Measurements from ENCODE around the gene PAK6.

The PAK6 gene

DNA sequence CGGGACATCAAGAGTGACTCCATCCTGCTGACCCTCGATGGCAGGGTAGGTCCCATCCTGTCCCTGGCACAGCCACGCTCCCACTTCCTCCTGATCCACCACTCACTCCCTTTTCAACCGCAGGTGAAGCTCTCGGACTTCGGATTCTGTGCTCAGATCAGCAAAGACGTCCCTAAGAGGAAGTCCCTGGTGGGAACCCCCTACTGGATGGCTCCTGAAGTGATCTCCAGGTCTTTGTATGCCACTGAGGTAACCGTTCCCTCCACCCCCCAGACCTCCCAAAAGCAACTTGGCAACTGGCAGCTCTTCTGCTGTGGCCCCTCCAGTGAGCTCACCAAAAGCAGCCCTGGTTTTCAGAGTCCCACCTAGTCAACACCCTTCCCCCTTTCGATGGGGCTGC, 34.6 kb downstream of the PAK6 start:
- no peaks in the 10 kb centered on the region for H3K9me3 ChIP-seq (ENCODE audit: insufficient read depth, low read length)
- no peaks in the 10 kb centered on the region for H3F3A ChIP-seq (ENCODE audit: insufficient read depth)
- no peaks in the 10 kb centered on the region for H3K79me2 ChIP-seq (ENCODE audit: insufficient read depth, low read length)
- no peaks in the 10 kb centered on the region for H3K27me3 ChIP-seq (ENCODE audit: low read length)
- H3K36me3 ChIP-seq (ENCODE audit: low read length): no peaks in the 10 kb centered on the region
- no peak overlapping the region for H3K4me3 ChIP-seq (ENCODE audit: insufficient read depth, low read length, poor library complexity, severe bottlenecking)
- H3K27ac ChIP-seq (ENCODE audit: low read depth, low read length): no peak overlapping the region
- TF ChIP-seq, protein P1, sequence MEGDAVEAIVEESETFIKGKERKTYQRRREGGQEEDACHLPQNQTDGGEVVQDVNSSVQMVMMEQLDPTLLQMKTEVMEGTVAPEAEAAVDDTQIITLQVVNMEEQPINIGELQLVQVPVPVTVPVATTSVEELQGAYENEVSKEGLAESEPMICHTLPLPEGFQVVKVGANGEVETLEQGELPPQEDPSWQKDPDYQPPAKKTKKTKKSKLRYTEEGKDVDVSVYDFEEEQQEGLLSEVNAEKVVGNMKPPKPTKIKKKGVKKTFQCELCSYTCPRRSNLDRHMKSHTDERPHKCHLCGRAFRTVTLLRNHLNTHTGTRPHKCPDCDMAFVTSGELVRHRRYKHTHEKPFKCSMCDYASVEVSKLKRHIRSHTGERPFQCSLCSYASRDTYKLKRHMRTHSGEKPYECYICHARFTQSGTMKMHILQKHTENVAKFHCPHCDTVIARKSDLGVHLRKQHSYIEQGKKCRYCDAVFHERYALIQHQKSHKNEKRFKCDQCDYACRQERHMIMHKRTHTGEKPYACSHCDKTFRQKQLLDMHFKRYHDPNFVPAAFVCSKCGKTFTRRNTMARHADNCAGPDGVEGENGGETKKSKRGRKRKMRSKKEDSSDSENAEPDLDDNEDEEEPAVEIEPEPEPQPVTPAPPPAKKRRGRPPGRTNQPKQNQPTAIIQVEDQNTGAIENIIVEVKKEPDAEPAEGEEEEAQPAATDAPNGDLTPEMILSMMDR (IDR thresholded peaks at IDR 0.05; ENCODE audit: insufficient read depth, low read length, poor library complexity, severe bottlenecking): no peak
- TF ChIP-seq EZH2phosphoT487 (conservative IDR thresholded peaks at IDR 0.05; ENCODE audit: low read length): no peak
- no peak overlapping the region for H3K9ac ChIP-seq (ENCODE audit: low read length)
- H3K4me2 ChIP-seq (ENCODE audit: low read depth, low read length, poor library complexity, severe bottlenecking): no peak overlapping the region
- no peaks in the 10 kb centered on the region for H3K9me2 ChIP-seq (replicated peaks; ENCODE audit: insufficient read depth, low read length)
- H4K20me1 ChIP-seq (ENCODE audit: low read depth, low read length): no peaks in the 10 kb centered on the region
- H2AFZ ChIP-seq (ENCODE audit: low read depth, low read length, severe bottlenecking): no peak overlapping the region

DNA sequence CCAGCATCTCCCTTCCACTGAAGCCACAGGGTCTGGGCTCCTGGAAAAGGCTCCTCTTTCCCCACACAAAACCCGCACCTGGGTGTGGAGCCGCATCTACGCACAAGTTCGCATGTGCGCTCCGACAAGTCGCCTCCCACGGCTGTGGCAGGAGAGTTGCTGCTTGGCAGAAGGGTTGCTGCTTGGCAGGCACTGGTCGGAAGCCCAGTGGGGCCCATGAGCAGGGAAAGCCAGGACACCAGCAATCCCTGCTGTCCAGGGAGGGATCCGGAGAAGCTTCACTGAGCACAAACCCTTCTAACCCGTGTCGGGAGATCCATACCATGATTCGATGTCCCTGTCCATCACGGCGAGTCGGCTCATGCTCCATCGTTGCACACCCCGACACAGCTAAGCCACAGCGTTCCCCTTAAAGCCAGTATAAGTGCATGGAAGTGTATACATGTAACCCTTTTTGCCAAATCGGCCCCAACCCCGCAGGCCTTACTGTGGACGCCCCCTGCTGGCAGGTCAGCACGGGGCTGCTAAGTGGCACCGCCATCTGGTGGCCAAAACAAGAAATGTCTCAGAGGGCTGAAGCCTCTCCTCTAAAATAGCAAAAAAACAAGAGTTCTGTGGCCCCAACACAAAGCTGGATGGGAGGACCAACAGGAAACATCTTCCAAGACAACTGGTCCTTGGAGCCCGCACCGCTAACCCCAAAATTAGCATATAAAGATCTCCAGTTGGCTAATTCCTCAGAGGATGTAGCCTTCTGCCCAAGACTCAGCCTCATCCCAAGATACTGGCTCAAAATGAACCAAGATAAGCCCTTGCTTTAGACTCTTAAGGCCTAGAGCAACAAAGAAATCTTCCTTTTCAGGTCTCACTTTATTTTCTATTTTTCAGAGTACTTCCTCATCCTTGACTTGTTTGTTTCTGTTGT, 35.7 kb downstream of the PAK6 start:
- Histone ChIP-seq H3K9ac (ENCODE audit: low read length) (no peak overlapping the region), H3F3A (ENCODE audit: insufficient read depth) (no peaks in the 10 kb centered on the region), H3K36me3 (ENCODE audit: low read length) (no peaks in the 10 kb centered on the region), H4K20me1 (ENCODE audit: low read depth, low read length) (no peaks in the 10 kb centered on the region), H3K9me3 (ENCODE audit: insufficient read depth, low read length) (no peaks in the 10 kb centered on the region), H3K9me2 (replicated peaks; ENCODE audit: insufficient read depth, low read length) (no peaks in the 10 kb centered on the region), H3K4me3 (ENCODE audit: insufficient read depth, low read length, poor library complexity, severe bottlenecking) (no peak overlapping the region), H2AFZ (ENCODE audit: low read depth, low read length, severe bottlenecking) (no peak overlapping the region), H3K27ac (ENCODE audit: low read depth, low read length) (no peak overlapping the region), H3K27me3 (ENCODE audit: low read length) (no peaks in the 10 kb centered on the region), H3K4me2 (ENCODE audit: low read depth, low read length, poor library complexity, severe bottlenecking) (no peak overlapping the region), H3K79me2 (ENCODE audit: insufficient read depth, low read length) (no peaks in the 10 kb centered on the region)
- TF ChIP-seq EZH2phosphoT487 (conservative IDR thresholded peaks at IDR 0.05; ENCODE audit: low read length): no peak
- TF ChIP-seq, protein P1 (IDR thresholded peaks at IDR 0.05; ENCODE audit: insufficient read depth, low read length, poor library complexity, severe bottlenecking): peak; percentile 100

DNA sequence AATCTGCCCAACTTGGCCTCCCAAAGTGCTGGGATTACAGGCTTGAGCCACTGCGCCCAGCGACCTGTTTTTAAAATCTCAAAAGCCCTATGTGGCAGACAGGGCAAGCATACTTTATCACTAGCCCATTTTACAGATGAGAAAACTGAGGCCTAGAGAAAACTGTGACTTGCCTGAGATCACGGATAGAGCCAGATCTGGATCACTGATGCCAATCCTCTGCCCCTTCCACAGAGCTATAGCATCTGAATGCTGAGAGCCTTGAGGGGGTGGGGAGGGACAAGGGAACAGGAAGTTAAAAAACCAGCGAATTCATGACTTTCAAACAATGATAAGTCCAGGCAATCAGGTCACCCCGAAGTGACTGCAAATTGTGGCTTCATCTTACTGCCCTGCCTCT, 36.7 kb downstream of the PAK6 start:
- no peaks in the 10 kb centered on the region for H3K27me3 ChIP-seq (ENCODE audit: low read length)
- H3K36me3 ChIP-seq (ENCODE audit: low read length): no peaks in the 10 kb centered on the region
- H3K27ac ChIP-seq (ENCODE audit: low read depth, low read length): no peak overlapping the region
- no peaks in the 10 kb centered on the region for H3F3A ChIP-seq (ENCODE audit: insufficient read depth)
- no peak overlapping the region for H3K4me3 ChIP-seq (ENCODE audit: insufficient read depth, low read length, poor library complexity, severe bottlenecking)
- no peak overlapping the region for H3K9ac ChIP-seq (ENCODE audit: low read length)
- no peaks in the 10 kb centered on the region for H3K9me3 ChIP-seq (ENCODE audit: insufficient read depth, low read length)
- H4K20me1 ChIP-seq (ENCODE audit: low read depth, low read length): no peaks in the 10 kb centered on the region
- no peak for TF ChIP-seq EZH2phosphoT487 (conservative IDR thresholded peaks at IDR 0.05; ENCODE audit: low read length)
- TF ChIP-seq, protein P1 (IDR thresholded peaks at IDR 0.05; ENCODE audit: insufficient read depth, low read length, poor library complexity, severe bottlenecking): no peak
- no peak overlapping the region for H3K4me2 ChIP-seq (ENCODE audit: low read depth, low read length, poor library complexity, severe bottlenecking)
- H3K79me2 ChIP-seq (ENCODE audit: insufficient read depth, low read length): no peaks in the 10 kb centered on the region
- H2AFZ ChIP-seq (ENCODE audit: low read depth, low read length, severe bottlenecking): no peak overlapping the region
- no peaks in the 10 kb centered on the region for H3K9me2 ChIP-seq (replicated peaks; ENCODE audit: insufficient read depth, low read length)
